ENCODE measurements around the gene ERVFRD-1. TPM values are rescaled to one million over a fixed set of nuclear protein-coding genes. Genes with fewer than 3 reads are reported as not detected.

The ERVFRD-1 gene
- polyA plus RNA-seq (2013, experiment 1 of 2), result not detected
- not detected for polyA plus RNA-seq (2013, experiment 2 of 2)

DNA sequence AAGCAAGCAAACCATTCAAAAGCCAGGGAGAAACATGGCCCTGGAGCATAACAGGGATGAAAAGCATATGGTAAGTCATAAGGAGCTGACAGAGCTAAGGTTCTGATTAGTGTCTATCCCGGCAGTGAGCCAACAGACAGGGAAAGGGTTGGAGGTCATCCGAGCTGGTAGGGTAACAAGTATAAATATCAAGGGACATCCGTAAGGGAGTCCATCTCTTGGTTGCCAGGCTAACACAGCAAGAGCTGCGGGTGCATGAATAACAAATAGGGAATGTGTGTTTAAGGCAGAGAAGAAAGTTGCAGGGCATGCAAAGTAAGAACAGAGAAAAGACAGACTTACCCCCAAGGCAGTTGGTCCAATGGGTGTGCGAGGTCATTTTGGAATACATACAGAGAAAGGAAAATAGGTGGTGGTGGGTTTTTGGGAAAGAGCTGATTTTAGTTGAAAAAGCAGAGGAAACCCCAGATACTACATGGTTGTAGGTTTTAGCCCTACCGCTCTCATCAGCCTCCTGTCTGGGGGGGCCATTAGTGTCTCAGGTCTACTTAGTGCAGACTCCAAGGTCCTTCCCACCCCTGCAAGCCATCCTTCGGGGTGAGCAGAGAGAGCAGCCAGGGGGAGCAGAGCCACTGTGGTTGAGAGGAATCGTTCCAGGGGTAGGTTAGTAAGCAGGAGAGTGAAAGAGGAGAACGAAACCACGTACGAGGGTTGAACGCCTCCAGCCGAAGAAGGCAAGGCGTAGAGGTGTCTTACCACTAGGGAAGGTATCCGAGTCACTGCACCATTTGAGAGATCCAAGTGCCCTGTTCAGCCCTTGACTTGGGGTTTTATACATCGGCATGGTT, at the start of gene ERVFRD-1:
Gene ERVFRD-1, minus strand, starts transcription at position 805 of the 848 bp plus-strand sequence. CDS start 6,415 bp downstream, outside the sequence.
- Histone ChIP-seq H3K9me3 (ENCODE audit: control insufficient read depth, low read length) (no peaks in the 10 kb centered on the region), H3K36me3 (ENCODE audit: control insufficient read depth, insufficient read depth, low read length) (peaks cover 17% of the 10 kb centered on the region), H3K27ac (ENCODE audit: low read depth, low read length, severe bottlenecking) (no peak within 1 kb of the TSS), H3K4me1 (ENCODE audit: control insufficient read depth, insufficient read depth, low read length, poor library complexity, severe bottlenecking) (peaks cover 20% of the 10 kb centered on the region), H3K4me3 (ENCODE audit: extremely low read depth, insufficient read depth, low read length, poor library complexity, severe bottlenecking) (no peak within 1 kb of the TSS)
- WGBS, 2 experiments (ENCODE audit: insufficient coverage in 2 of 2), result 91 to 97% methylated on average over 12 to 14 of the region's 16 CpGs

GRCh38 chr6:11160199-11160598, 48.7 kb upstream of the ERVFRD-1 start:
- Histone ChIP-seq H3K4me3 (ENCODE audit: extremely low read depth, insufficient read depth, low read length, poor library complexity, severe bottlenecking) (no peak overlapping the region), H3K9me3 (ENCODE audit: control insufficient read depth, low read length) (no peaks in the 10 kb centered on the region), H3K4me1 (ENCODE audit: control insufficient read depth, insufficient read depth, low read length, poor library complexity, severe bottlenecking) (peaks cover 11% of the 10 kb centered on the region), H3K36me3 (ENCODE audit: control insufficient read depth, insufficient read depth, low read length) (no peaks in the 10 kb centered on the region), H3K27ac (ENCODE audit: low read depth, low read length, severe bottlenecking) (no peak overlapping the region)
- no CpG with 5 or more reads among the region's 1 CpG for WGBS, 2 experiments (ENCODE audit: insufficient coverage in 2 of 2)

- H3K36me3 ChIP-seq (ENCODE audit: control insufficient read depth, insufficient read depth, low read length), result no peaks in the 10 kb centered on the region
- H3K4me3 ChIP-seq (ENCODE audit: extremely low read depth, insufficient read depth, low read length, poor library complexity, severe bottlenecking), result no peak overlapping the region
- H3K27ac ChIP-seq (ENCODE audit: low read depth, low read length, severe bottlenecking), result no peak overlapping the region
- no peaks in the 10 kb centered on the region for H3K9me3 ChIP-seq (ENCODE audit: control insufficient read depth, low read length)
- H3K4me1 ChIP-seq (ENCODE audit: control insufficient read depth, insufficient read depth, low read length, poor library complexity, severe bottlenecking), result no peaks in the 10 kb centered on the region
These were observed 44.1 kb upstream of the ERVFRD-1 start for GRCh38 chr6:11155589-11155988.

GRCh38 chr6:11153447-11153846, 41.9 kb upstream of the ERVFRD-1 start:
- Histone ChIP-seq H3K27ac (ENCODE audit: low read depth, low read length, severe bottlenecking) (no peak overlapping the region), H3K4me3 (ENCODE audit: extremely low read depth, insufficient read depth, low read length, poor library complexity, severe bottlenecking) (no peak overlapping the region), H3K36me3 (ENCODE audit: control insufficient read depth, insufficient read depth, low read length) (no peaks in the 10 kb centered on the region), H3K9me3 (ENCODE audit: control insufficient read depth, low read length) (no peaks in the 10 kb centered on the region), H3K4me1 (ENCODE audit: control insufficient read depth, insufficient read depth, low read length, poor library complexity, severe bottlenecking) (no peaks in the 10 kb centered on the region)
- WGBS, 2 experiments (ENCODE audit: insufficient coverage in 2 of 2), result 91 to 93% methylated on average over 3 to 6 of the region's 6 CpGs

GRCh38 chr6:11152581-11152980, 41.1 kb upstream of the ERVFRD-1 start:
- Histone ChIP-seq H3K27ac (ENCODE audit: low read depth, low read length, severe bottlenecking) (no peak overlapping the region), H3K9me3 (ENCODE audit: control insufficient read depth, low read length) (no peaks in the 10 kb centered on the region), H3K36me3 (ENCODE audit: control insufficient read depth, insufficient read depth, low read length) (no peaks in the 10 kb centered on the region), H3K4me3 (ENCODE audit: extremely low read depth, insufficient read depth, low read length, poor library complexity, severe bottlenecking) (no peak overlapping the region), H3K4me1 (ENCODE audit: control insufficient read depth, insufficient read depth, low read length, poor library complexity, severe bottlenecking) (no peaks in the 10 kb centered on the region)

- Histone ChIP-seq H3K4me3 (ENCODE audit: extremely low read depth, insufficient read depth, low read length, poor library complexity, severe bottlenecking) (no peak overlapping the region), H3K4me1 (ENCODE audit: control insufficient read depth, insufficient read depth, low read length, poor library complexity, severe bottlenecking) (no peaks in the 10 kb centered on the region), H3K9me3 (ENCODE audit: control insufficient read depth, low read length) (no peaks in the 10 kb centered on the region), H3K27ac (ENCODE audit: low read depth, low read length, severe bottlenecking) (no peak overlapping the region), H3K36me3 (ENCODE audit: control insufficient read depth, insufficient read depth, low read length) (no peaks in the 10 kb centered on the region)
- 88 to 100% methylated on average over 1 of the region's 1 CpG for WGBS, 2 experiments (ENCODE audit: insufficient coverage in 2 of 2)
These were observed 40.0 kb upstream of the ERVFRD-1 start for GRCh38 chr6:11151488-11151887.

GRCh38 chr6:11149551-11149950, 38.0 kb upstream of the ERVFRD-1 start:
- 87 to 100% methylated on average over 1 to 2 of the region's 3 CpGs for WGBS, 2 experiments (ENCODE audit: insufficient coverage in 2 of 2)

DNA sequence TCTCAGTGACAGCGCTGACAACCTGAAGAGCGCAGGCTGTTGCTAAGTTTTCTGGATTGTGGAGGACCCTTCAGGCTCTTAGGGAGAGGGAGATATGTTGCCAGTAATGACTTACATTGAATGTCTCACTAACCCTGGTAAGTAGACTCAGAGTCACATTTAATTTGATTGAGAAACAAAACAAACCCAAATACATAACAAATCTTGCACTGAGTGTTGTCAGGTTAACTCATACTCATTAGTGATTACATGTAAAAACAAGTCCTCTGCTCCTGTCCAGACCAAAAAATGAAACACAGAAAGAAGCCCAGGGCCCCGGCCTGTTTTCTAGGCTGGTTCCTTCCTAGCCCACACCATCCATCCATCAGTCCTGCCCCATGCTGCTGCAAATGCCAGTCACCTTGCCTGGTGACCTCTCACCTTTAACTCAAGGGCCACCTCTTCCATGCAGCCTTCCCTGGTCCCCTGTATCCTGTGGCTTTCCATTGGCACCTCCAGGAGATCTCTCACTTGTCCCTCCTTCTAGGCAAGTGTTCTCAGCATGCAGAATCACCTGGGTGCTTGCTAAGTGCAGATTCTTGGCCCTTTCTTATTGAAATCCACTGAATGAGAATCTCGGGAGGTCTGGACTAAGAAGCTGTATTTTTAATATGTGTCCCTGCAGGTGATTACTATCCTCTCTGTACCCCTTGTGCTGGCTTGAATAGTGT, 34.7 kb upstream of the ERVFRD-1 start:
- no peaks in the 10 kb centered on the region for H3K9me3 ChIP-seq (ENCODE audit: control insufficient read depth, low read length)
- H3K27ac ChIP-seq (ENCODE audit: low read depth, low read length, severe bottlenecking), result no peak overlapping the region
- H3K4me1 ChIP-seq (ENCODE audit: control insufficient read depth, insufficient read depth, low read length, poor library complexity, severe bottlenecking), result no peaks in the 10 kb centered on the region
- WGBS, 2 experiments (ENCODE audit: insufficient coverage in 2 of 2), result 84 to 96% methylated on average over 2 to 4 of the region's 4 CpGs
- no peaks in the 10 kb centered on the region for H3K36me3 ChIP-seq (ENCODE audit: control insufficient read depth, insufficient read depth, low read length)
- no peak overlapping the region for H3K4me3 ChIP-seq (ENCODE audit: extremely low read depth, insufficient read depth, low read length, poor library complexity, severe bottlenecking)

More at GRCh38 chr6:11149551-11149950, 38.0 kb upstream of the ERVFRD-1 start:
- H3K36me3 ChIP-seq (ENCODE audit: control insufficient read depth, insufficient read depth, low read length), result no peaks in the 10 kb centered on the region
- H3K4me3 ChIP-seq (ENCODE audit: extremely low read depth, insufficient read depth, low read length, poor library complexity, severe bottlenecking), result no peak overlapping the region
- no peaks in the 10 kb centered on the region for H3K4me1 ChIP-seq (ENCODE audit: control insufficient read depth, insufficient read depth, low read length, poor library complexity, severe bottlenecking)
- H3K27ac ChIP-seq (ENCODE audit: low read depth, low read length, severe bottlenecking), result no peak overlapping the region
- no peaks in the 10 kb centered on the region for H3K9me3 ChIP-seq (ENCODE audit: control insufficient read depth, low read length)

DNA sequence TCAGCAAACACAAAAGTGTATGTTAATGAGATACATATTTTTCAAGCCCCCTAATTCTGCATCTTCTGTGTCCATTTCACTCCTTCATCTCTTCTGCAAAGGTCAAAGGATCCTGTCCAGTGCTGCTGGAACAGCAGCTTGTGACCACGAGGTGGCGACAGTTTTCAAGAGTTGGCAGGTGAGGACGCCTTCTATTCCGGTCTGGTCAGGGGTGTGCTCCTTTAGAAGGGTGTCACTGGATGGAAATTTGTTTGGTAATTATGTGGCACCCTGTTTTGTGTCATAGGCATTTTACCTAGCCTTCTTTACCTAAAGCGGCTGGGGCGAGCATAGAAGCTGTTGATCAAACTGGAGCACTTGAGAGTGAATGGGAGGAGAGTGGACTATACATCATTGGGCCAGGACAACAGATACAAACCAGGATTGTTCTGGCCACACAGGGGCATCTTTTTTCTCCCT, 32.9 kb upstream of the ERVFRD-1 start:
- no peaks in the 10 kb centered on the region for H3K9me3 ChIP-seq (ENCODE audit: control insufficient read depth, low read length)
- no peak overlapping the region for H3K27ac ChIP-seq (ENCODE audit: low read depth, low read length, severe bottlenecking)
- 9 to 29% methylated on average over 4 to 5 of the region's 6 CpGs for WGBS, 2 experiments (ENCODE audit: insufficient coverage in 2 of 2)

GRCh38 chr6:11143394-11144371, 32.2 kb upstream of the ERVFRD-1 start:
- Histone ChIP-seq H3K4me1 (ENCODE audit: control insufficient read depth, insufficient read depth, low read length, poor library complexity, severe bottlenecking) (peaks cover 16% of the 10 kb centered on the region), H3K9me3 (ENCODE audit: control insufficient read depth, low read length) (no peaks in the 10 kb centered on the region), H3K4me3 (ENCODE audit: extremely low read depth, insufficient read depth, low read length, poor library complexity, severe bottlenecking) (no peak overlapping the region), H3K36me3 (ENCODE audit: control insufficient read depth, insufficient read depth, low read length) (no peaks in the 10 kb centered on the region), H3K27ac (ENCODE audit: low read depth, low read length, severe bottlenecking) (no peak overlapping the region)
- WGBS, 2 experiments (ENCODE audit: insufficient coverage in 2 of 2), result 86 to 91% methylated on average over 9 of the region's 10 CpGs

More for the DNA sequence above, 32.9 kb upstream of the ERVFRD-1 start:
- no peak overlapping the region for H3K4me3 ChIP-seq (ENCODE audit: extremely low read depth, insufficient read depth, low read length, poor library complexity, severe bottlenecking)
- H3K4me1 ChIP-seq (ENCODE audit: control insufficient read depth, insufficient read depth, low read length, poor library complexity, severe bottlenecking), result peaks cover 9% of the 10 kb centered on the region
- H3K36me3 ChIP-seq (ENCODE audit: control insufficient read depth, insufficient read depth, low read length), result no peaks in the 10 kb centered on the region
